Measurements from ENCODE around the gene RABL3. TPM values are rescaled to one million over a fixed set of nuclear protein-coding genes. Genes with fewer than 3 reads are reported as not detected.

RABL3 gene
- total RNA-seq, 4 donors from 2014 or later, result 9.1 to 54.6 (median 31.7) TPM

DNA sequence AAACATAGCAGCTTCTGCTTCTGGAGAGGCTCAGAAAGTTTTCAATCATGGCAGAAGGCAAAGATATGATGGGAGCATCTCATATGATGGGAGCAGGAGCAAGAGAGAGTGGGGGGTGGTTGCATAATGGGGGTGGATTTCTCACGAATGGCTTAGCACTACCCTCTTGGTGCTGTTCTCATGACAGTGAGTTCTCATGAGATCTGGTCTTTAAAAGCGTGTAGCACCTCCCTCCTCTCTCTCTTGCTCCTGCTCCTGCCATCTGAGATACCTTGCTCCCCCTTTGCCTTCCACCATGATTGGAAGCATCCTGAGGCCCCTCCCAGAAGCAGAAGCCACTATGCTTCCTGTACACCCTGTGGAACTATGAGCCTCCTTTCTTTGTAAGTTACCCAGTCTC lies 82.5 kb downstream of the RABL3 start:
- TF ChIP-seq POLR2A (IDR thresholded peaks at IDR 0.05) (no peak), CTCF (IDR thresholded peaks at IDR 0.05) (no peak)
- no peaks in the 10 kb centered on the region for H3K36me3 ChIP-seq
- intact Hi-C loops (cut with DNase I; ENCODE audit: low total_unique reads), result no loop called here
- no peaks in the 10 kb centered on the region for H3K27me3 ChIP-seq
- DNase-seq, result no peak
- no peaks in the 10 kb centered on the region for H3K4me1 ChIP-seq
- H3K9me3 ChIP-seq, result no peaks in the 10 kb centered on the region
- no peak overlapping the region for H3K27ac ChIP-seq
- H3K4me3 ChIP-seq, result no peak overlapping the region

- TF ChIP-seq CTCF (IDR thresholded peaks at IDR 0.05) (no peak), POLR2A (IDR thresholded peaks at IDR 0.05) (no peak)
- Histone ChIP-seq H3K4me1 (no peaks in the 10 kb centered on the region), H3K9me3 (no peaks in the 10 kb centered on the region), H3K4me3 (no peak overlapping the region), H3K27me3 (no peaks in the 10 kb centered on the region), H3K36me3 (no peaks in the 10 kb centered on the region), H3K27ac (no peak overlapping the region)
- intact Hi-C loops (cut with DNase I; ENCODE audit: low total_unique reads), result no loop called here
- no peak for DNase-seq
Observed at GRCh38 chr3:120659285-120659684, 83.0 kb downstream of the RABL3 start.

DNA sequence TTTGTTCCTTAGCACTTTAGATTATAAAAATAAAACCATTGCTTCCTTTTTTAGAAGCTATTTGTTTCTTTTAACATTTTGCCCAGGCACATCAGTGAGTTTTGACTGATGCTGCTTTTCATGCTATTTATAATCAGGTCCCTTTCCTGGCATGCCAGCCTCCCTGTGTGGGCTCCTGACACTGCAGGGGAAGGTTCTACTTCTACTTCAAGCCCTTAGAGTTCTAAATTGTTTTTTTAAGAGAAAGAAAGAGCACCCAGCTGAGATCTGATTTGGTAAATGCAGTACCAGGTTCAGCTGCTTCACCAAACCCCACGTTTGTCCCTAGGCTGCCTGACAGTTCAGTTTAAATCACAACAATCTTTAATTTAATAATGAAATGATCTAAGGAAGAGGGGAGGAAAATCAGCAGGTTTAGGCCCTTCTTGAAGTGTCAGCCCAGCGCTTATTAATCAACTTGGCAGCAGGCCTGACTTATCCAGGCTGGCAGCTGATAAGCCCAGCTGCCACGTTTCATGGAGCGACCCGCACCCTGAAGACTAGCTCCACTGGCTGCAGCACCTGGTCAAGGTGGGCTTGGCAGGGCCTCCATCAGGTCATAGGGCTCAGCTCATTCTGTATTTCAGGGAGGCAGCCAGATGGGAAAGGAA lies 89.3 kb downstream of the RABL3 start:
- TF ChIP-seq POLR2A (IDR thresholded peaks at IDR 0.05) (no peak), CTCF (IDR thresholded peaks at IDR 0.05) (no peak)
- no peaks in the 10 kb centered on the region for H3K9me3 ChIP-seq
- no peaks in the 10 kb centered on the region for H3K27me3 ChIP-seq
- H3K4me3 ChIP-seq, result no peak overlapping the region
- H3K27ac ChIP-seq, result no peak overlapping the region
- H3K4me1 ChIP-seq, result no peaks in the 10 kb centered on the region
- intact Hi-C loops (cut with DNase I; ENCODE audit: low total_unique reads), result no loop called here
- no peak for DNase-seq
- H3K36me3 ChIP-seq, result no peaks in the 10 kb centered on the region

DNA sequence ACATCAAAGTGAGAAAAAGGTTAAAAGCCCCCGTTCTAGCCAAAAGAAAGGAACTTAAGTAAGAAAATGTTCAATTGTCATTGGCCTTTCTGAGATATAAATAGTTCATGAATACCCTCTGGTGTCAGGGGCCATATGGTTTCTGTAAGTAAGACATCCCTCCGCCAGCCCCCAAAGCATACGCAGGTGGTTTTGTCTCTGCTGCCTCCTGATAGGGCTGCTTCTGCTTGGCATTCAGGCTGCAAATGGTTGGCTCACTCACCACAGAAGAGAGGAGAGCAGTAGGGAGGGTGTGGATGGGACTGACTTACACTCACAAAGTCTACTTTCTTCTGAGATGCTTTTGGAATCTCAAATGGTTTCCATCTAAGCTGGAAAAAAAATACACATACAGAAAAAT lies 90.0 kb downstream of the RABL3 start:
- Histone ChIP-seq H3K27me3 (no peaks in the 10 kb centered on the region), H3K4me1 (no peaks in the 10 kb centered on the region), H3K27ac (no peak overlapping the region), H3K36me3 (no peaks in the 10 kb centered on the region), H3K9me3 (no peaks in the 10 kb centered on the region), H3K4me3 (no peak overlapping the region)
- no peak for DNase-seq
- intact Hi-C loops (cut with DNase I; ENCODE audit: low total_unique reads), result no loop called here
- TF ChIP-seq CTCF (IDR thresholded peaks at IDR 0.05), result no peak
- TF ChIP-seq POLR2A (IDR thresholded peaks at IDR 0.05), result no peak

DNA sequence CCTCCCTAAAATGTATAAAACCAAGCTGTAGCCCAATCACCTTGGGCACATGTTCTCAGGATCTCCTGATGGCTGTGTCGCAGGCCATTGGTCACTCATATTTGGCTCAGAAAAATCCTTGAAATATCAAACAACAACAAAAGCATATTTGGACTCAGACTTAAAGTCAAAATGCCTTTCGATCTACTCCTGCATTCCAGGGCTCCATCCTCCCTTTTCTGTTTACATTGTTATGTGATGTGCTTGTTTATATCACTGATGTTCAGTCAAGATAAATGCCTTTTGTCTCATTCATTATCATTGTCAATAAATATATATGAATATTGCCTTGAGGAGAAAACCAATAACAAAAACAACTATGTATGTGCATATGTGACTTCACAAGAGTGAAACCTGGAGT lies 92.0 kb downstream of the RABL3 start:
- no peak overlapping the region for H3K27ac ChIP-seq
- intact Hi-C loops (cut with DNase I; ENCODE audit: low total_unique reads), result no loop called here
- H3K27me3 ChIP-seq, result no peaks in the 10 kb centered on the region
- no peaks in the 10 kb centered on the region for H3K4me1 ChIP-seq
- no peaks in the 10 kb centered on the region for H3K36me3 ChIP-seq
- no peaks in the 10 kb centered on the region for H3K9me3 ChIP-seq
- no peak overlapping the region for H3K4me3 ChIP-seq
- no peak for DNase-seq
- TF ChIP-seq POLR2A (IDR thresholded peaks at IDR 0.05), result no peak

DNA sequence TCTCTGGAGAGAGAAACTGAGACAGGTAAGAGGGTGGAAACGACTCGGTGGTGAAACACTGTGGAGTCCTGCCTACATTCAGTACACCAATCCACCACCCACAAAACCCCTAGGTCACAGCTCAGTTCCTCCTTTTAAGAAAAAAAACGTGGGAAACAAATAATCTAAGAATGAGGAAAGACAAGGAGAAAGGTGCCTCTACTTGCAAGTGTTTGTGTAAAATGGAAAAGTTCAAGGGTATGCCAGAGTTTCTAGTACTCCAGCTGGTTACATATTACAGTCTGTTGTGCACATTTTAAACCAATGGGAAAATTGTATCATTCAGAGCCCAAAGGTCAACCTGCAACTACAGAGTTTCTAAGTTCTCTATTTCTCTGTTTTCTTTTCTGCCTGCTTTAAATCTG lies 92.5 kb downstream of the RABL3 start:
- no peak for TF ChIP-seq POLR2A (IDR thresholded peaks at IDR 0.05)
- DNase-seq, result no peak
- H3K36me3 ChIP-seq, result no peaks in the 10 kb centered on the region
- H3K9me3 ChIP-seq, result no peaks in the 10 kb centered on the region
- no peak overlapping the region for H3K27ac ChIP-seq
- no peaks in the 10 kb centered on the region for H3K4me1 ChIP-seq
- intact Hi-C loops (cut with DNase I; ENCODE audit: low total_unique reads), result no loop called here
- H3K27me3 ChIP-seq, result no peaks in the 10 kb centered on the region
- H3K4me3 ChIP-seq, result no peak overlapping the region

Data from uterus (tissue), 4 donors.